Transverse colon (tissue), 4 donors: ENCODE measurements around the gene ACTN4. TPM values are rescaled to one million over a fixed set of nuclear protein-coding genes. Genes with fewer than 3 reads are reported as not detected.

Experiments used
- DNase-seq: peaks from one replicate; pipeline ENCODE4 v3.0.0-alpha.2; 2019
- H3K27ac ChIP-seq, 4 donors: fragments of 200-600 bp; sonication (generic); 2 replicates each; pipeline ENCODE4 v1.5.1; 2016 to 2018; ENCODE audit warnings: inconsistent platforms in 4 of 4
- H3K27me3 ChIP-seq: fragments of 200-600 bp; sonication (generic); 2 replicates; pipeline ENCODE4 v1.5.1; 2017; ENCODE audit warnings: inconsistent platforms
- H3K36me3 ChIP-seq, 4 donors: fragments of 200-600 bp; sonication (generic); 2 replicates each; pipeline ENCODE4 v1.5.1; 2017 to 2019; ENCODE audit warnings: inconsistent platforms in 4 of 4
- H3K4me1 ChIP-seq, 4 donors: fragments of 200-600 bp; sonication (generic); 2 replicates each; pipeline ENCODE4 v1.5.1; 2017 to 2020; ENCODE audit warnings: inconsistent platforms in 4 of 4
- H3K4me3 ChIP-seq, 4 donors: fragments of 200-600 bp; sonication (generic); 1 replicate in 1 of 4; 2 replicates in 3 of 4; pipeline versions ENCODE4 v1.5.1 to v1.6.1; 2017 to 2019; ENCODE audit warnings: inconsistent platforms in 4 of 4
- H3K9me3 ChIP-seq, 2 donors: fragments of 200-600 bp; sonication (generic); 2 replicates each; pipeline ENCODE4 v1.5.1; 2017 to 2019; ENCODE audit warnings: inconsistent platforms in 2 of 2
- EP300 ChIP-seq: sonication (generic); formaldehyde crosslinking; IDR thresholded peaks from one replicate; pipeline ENCODE4 v1.6.1; 2017; ENCODE audit warnings: antibody characterized with exemption, low read depth
- POLR2A ChIP-seq: fragments of 450-650 bp; IDR thresholded peaks from one replicate; pipeline ENCODE4 v1.6.1; 2016; ENCODE audit warnings: antibody characterized with exemption, mild to moderate bottlenecking, moderate library complexity
- POLR2AphosphoS5 ChIP-seq, 3 donors: sonication (generic); formaldehyde crosslinking; IDR thresholded peaks; one replicate each; pipeline ENCODE4 v1.6.1; 2016; ENCODE audit warnings: antibody characterized with exemption in 3 of 3
- whole genome bisulfite sequencing, 2 donors: methylation state at CpG; one replicate each; pipeline ENCODE4 v1.1.5; 2018; ENCODE audit warnings: low coverage in 1 of 2; 5-methylcytosine and 5-hydroxymethylcytosine counted together
- in situ Hi-C, 4 donors: fragments of 200-750 bp; cut with MboI; loops; one replicate each; pipeline versions ENCODE4 v1.15.0 to v1.15.1; 2017; ENCODE audit warnings: low sequenced_read_pairs in 3 of 4, low pct_ligation_motif_present in 1 of 4, low pct_unique_long_range_greater_than_20kb in 1 of 4
- intact Hi-C: fragments of 100-400 bp; cut with DNase I; formaldehyde crosslinking; loops from one replicate; pipeline ENCODE4 v1.15.1; 2023; ENCODE audit warnings: low total_unique reads
- total RNA-seq, 4 donors: library from RNA; depleted of rRNA; stranded (reverse); fragments of >200 nt; gene quantifications; one replicate each; pipeline ENCODE4 v1.1.0, GENCODE V29; 2016
- TF ChIP-seq, protein P1 (sequence below), 5 experiments: fragments of 200-600 bp in 3 of 5; fragments of 450-650 bp in 2 of 5; sonication (generic) in 3 of 5; IDR thresholded peaks; 1 replicate in 2 of 5; 2 replicates in 3 of 5; pipeline ENCODE4 v1.5.1; 2016 to 2017; ENCODE audit warnings: antibody characterized with exemption in 5 of 5, inconsistent platforms in 3 of 5, mild to moderate bottlenecking in 2 of 5, moderate library complexity in 1 of 5

ACTN4 gene
- total RNA-seq, 4 donors from 2014 or later: 458 to 1,080 (median 723) TPM

DNA sequence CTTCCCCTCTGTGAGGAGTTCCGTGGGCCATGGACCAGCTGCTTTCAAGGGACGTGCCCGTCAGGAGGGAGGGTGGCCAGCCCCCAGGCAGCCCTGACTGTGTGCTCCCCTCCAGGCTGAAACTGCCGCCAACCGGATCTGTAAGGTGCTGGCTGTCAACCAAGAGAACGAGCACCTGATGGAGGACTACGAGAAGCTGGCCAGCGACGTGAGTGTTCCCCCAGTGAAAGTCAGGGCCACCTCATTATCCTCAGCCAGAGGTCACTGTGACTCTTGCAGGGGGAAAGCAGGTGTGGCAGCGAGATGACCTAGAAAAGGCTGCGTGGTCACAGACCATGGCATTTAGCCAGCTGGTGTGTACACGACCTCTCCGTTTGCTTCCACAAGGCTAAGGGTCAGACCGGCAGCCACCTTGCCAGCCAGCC is 66.9 kb downstream of the ACTN4 start:
- intact Hi-C loops (loop anchor here (10.0 kb wide), 1 partner anchor 70 kb away; the partner anchor contains the start of gene ACTN4), in situ Hi-C loops (no loop called here)
- Histone ChIP-seq H3K9me3 (no peaks in the 10 kb centered on the region), H3K27ac (peak overlapping the region; percentile 23 to 82 (median 78)), H3K36me3 (peaks cover 0 to 41% (median 15%) of the 10 kb centered on the region in 4 donors), H3K4me3 (no peak overlapping the region), H3K27me3 (no peaks in the 10 kb centered on the region), H3K4me1 (peaks cover 13 to 27% (median 17%) of the 10 kb centered on the region in 4 donors)
- TF ChIP-seq, protein P1, sequence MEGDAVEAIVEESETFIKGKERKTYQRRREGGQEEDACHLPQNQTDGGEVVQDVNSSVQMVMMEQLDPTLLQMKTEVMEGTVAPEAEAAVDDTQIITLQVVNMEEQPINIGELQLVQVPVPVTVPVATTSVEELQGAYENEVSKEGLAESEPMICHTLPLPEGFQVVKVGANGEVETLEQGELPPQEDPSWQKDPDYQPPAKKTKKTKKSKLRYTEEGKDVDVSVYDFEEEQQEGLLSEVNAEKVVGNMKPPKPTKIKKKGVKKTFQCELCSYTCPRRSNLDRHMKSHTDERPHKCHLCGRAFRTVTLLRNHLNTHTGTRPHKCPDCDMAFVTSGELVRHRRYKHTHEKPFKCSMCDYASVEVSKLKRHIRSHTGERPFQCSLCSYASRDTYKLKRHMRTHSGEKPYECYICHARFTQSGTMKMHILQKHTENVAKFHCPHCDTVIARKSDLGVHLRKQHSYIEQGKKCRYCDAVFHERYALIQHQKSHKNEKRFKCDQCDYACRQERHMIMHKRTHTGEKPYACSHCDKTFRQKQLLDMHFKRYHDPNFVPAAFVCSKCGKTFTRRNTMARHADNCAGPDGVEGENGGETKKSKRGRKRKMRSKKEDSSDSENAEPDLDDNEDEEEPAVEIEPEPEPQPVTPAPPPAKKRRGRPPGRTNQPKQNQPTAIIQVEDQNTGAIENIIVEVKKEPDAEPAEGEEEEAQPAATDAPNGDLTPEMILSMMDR (IDR thresholded peaks at IDR 0.05): no peak
- TF ChIP-seq POLR2A (no peak), POLR2AphosphoS5 (IDR thresholded peaks at IDR 0.05) (no peak), EP300 (no peak)
- no peak for DNase-seq
- 85% methylated on average over 14 of the region's 14 CpGs; no CpG with 5 or more reads in 1 of the 2 donors for WGBS, 2 donors

DNA sequence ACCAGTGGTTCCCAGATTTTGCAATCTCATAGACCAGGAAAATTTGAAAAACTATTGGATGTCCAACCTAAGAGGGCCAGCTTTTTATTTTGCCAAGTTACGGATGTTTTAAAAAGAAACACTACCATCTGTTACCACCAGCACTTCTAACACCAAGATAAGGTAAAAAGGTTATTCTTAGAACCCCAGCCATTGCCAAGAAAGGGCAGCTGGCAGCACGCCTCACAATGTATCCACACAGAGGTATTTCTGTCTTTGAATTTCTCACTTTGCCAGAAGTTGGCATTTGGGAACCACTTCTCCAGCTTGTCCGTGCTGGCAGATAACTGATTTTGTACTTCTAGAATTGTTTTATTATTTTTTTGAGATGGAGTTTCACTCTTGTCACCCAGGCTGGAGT is 68.1 kb downstream of the ACTN4 start:
- no peaks in the 10 kb centered on the region for H3K27me3 ChIP-seq
- H3K9me3 ChIP-seq: no peaks in the 10 kb centered on the region
- peaks cover 13 to 27% (median 17%) of the 10 kb centered on the region in 4 donors for H3K4me1 ChIP-seq
- TF ChIP-seq POLR2AphosphoS5 (IDR thresholded peaks at IDR 0.05): no peak
- no peak for TF ChIP-seq POLR2A
- no peak overlapping the region for H3K4me3 ChIP-seq
- peaks cover 0 to 30% (median 11%) of the 10 kb centered on the region in 4 donors for H3K36me3 ChIP-seq
- intact Hi-C loops: loop anchor here (10.0 kb wide), 1 partner anchor 71 kb away; the partner anchor contains the start of gene ACTN4
- 90 to 100% methylated on average over 1 to 3 of the region's 3 CpGs for WGBS, 2 donors
- DNase-seq: no peak
- in situ Hi-C loops: no loop called here
- H3K27ac ChIP-seq: peak overlapping the region in 3 of 4 donors; percentile 14 to 82 (median 78)

DNA sequence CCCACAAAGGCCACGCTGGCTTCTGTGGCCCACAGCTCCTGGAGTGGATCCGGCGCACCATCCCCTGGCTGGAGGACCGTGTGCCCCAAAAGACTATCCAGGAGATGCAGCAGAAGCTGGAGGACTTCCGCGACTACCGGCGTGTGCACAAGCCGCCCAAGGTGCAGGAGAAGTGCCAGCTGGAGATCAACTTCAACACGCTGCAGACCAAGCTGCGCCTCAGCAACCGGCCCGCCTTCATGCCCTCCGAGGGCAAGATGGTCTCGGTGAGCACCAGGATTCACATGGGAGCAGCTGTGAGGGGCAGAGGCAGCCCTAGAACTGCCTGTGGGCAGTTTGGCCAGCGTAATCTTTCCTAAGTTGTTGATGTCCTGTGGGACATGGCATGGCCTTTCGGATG is 69.6 kb downstream of the ACTN4 start:
- WGBS, 2 donors: 94% methylated on average over 15 of the region's 17 CpGs; no CpG with 5 or more reads in 1 of the 2 donors
- intact Hi-C loops: loop anchor here (10.0 kb wide), 1 partner anchor 72 kb away; the partner anchor contains the start of gene ACTN4

DNA sequence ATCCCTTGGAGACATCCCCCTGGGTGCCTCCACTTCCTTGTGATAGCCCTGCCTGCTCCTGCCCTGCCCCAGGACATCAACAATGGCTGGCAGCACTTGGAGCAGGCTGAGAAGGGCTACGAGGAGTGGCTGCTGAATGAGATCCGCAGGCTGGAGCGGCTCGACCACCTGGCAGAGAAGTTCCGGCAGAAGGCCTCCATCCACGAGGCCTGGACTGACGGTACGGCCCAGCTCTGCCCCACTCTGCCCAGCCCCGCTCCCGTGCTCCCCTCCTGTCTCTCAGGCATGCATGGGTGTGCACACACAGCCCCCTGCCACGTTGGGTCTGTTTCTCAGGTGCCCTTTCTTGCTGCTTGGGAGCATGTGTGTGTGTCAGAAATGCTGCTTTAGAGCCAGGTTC is 70.4 kb downstream of the ACTN4 start:
- TF ChIP-seq, protein P1 (IDR thresholded peaks at IDR 0.05): no peak
- TF ChIP-seq EP300 (no peak), POLR2AphosphoS5 (IDR thresholded peaks at IDR 0.05) (no peak), POLR2A (no peak)
- 90% methylated on average over 11 of the region's 11 CpGs; no CpG with 5 or more reads in 1 of the 2 donors for WGBS, 2 donors
- no peaks in the 10 kb centered on the region for H3K9me3 ChIP-seq
- no peak for DNase-seq
- H3K4me1 ChIP-seq: peaks cover 0 to 6% (median 2%) of the 10 kb centered on the region in 4 donors
- no peaks in the 10 kb centered on the region for H3K27me3 ChIP-seq
- peaks cover 0 to 42% (median 16%) of the 10 kb centered on the region in 4 donors for H3K36me3 ChIP-seq
- in situ Hi-C loops: no loop called here
- peak overlapping the region in 2 of 4 donors; percentile 75 to 80 for H3K27ac ChIP-seq
- intact Hi-C loops: loop anchor here (10.0 kb wide), 1 partner anchor 73 kb away; the partner anchor contains the start of gene ACTN4
- no peak overlapping the region for H3K4me3 ChIP-seq

More for the DNA sequence above, 69.6 kb downstream of the ACTN4 start:
- Histone ChIP-seq H3K27ac (no peak overlapping the region), H3K36me3 (peaks cover 0 to 34% (median 12%) of the 10 kb centered on the region in 4 donors), H3K27me3 (no peaks in the 10 kb centered on the region), H3K9me3 (no peaks in the 10 kb centered on the region), H3K4me3 (no peak overlapping the region), H3K4me1 (peaks cover 5 to 14% (median 6%) of the 10 kb centered on the region in 4 donors)
- in situ Hi-C loops: no loop called here
- DNase-seq: no peak
- TF ChIP-seq POLR2A: no peak
- TF ChIP-seq POLR2AphosphoS5 (IDR thresholded peaks at IDR 0.05): no peak
- TF ChIP-seq, protein P1 (IDR thresholded peaks at IDR 0.05): no peak
- no peak for TF ChIP-seq EP300
